BJ (cell line): ENCODE results near the gene CFAP141. TPM values are rescaled to one million over a fixed set of nuclear protein-coding genes. Genes with fewer than 3 reads are reported as not detected.

Experiments used
- CTCF ChIA-PET: fragments of 350-600 bp; formaldehyde crosslinking; extraction: SDS; loops from one replicate; lab custom pipeline; 2021; ENCODE audit warnings: antibody characterized with exemption, inconsistent platforms; lab: Yijun Ruan, JAX
- POLR2A ChIA-PET: fragments of 300-600 bp; sonication (Branson Sonifier 250); formaldehyde crosslinking; extraction: SDS; loops from one replicate; lab custom pipeline; 2021; ENCODE audit warnings: antibody characterized with exemption; lab: Charles Lee
- DNase-seq: peaks from one replicate; pipeline ENCODE4 v3.0.0-alpha.2; 2011; ENCODE audit warnings: low read depth
- H3K27me3 ChIP-seq: 2 replicates; pipeline ENCODE4 v1.6.0; 2011; ENCODE audit warnings: low read length; ENCODE audit not compliant: control insufficient read depth, insufficient read depth
- H3K36me3 ChIP-seq: 2 replicates; pipeline ENCODE4 v1.5.1; 2011; ENCODE audit warnings: low read length; ENCODE audit not compliant: control insufficient read depth, insufficient read depth
- H3K4me3 ChIP-seq: 2 replicates; pipeline ENCODE4 v1.5.1; 2011; ENCODE audit warnings: low read depth, mild to moderate bottlenecking, control low read depth, low read length
- polyA plus RNA-seq: library from polyadenylated mRNA; depleted of rRNA; stranded (reverse); fragments of >200 nt; gene quantifications from 2 replicates; pipeline ENCODE4 v1.2.3, GENCODE V29; 2011
- TF ChIP-seq, protein P1 (sequence below): IDR thresholded peaks from 2 replicates; pipeline ENCODE4 v1.5.1; 2011; ENCODE audit warnings: low read depth, mild to moderate bottlenecking, control low read depth, inconsistent platforms, low read length, moderate library complexity; ENCODE audit not compliant: insufficient read depth

Gene CFAP141
- polyA plus RNA-seq, 1 experiment = not detected

DNA sequence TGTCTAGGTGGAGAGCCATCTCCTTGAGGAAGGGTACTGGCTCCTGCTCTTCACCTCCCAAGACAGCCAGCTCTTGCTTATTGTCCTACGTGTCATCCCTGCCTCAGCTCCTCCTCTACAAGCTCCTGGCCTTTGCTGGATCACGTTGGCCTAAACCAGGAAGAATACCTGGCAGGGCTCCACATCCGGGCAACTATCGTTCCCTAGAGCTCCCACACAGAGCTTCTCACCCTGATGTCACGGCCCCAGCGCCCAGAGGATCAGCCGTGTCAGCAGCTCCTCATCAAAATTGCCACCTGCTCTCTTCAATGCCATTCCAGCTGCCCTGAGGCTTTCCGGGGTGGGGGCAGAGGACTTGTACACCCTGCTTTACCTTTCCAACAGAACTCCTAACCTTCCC, 12.3 kb downstream of the CFAP141 start:
- POLR2A ChIA-PET = no interaction called here
- DNase-seq = no peak
- TF ChIP-seq, protein P1, sequence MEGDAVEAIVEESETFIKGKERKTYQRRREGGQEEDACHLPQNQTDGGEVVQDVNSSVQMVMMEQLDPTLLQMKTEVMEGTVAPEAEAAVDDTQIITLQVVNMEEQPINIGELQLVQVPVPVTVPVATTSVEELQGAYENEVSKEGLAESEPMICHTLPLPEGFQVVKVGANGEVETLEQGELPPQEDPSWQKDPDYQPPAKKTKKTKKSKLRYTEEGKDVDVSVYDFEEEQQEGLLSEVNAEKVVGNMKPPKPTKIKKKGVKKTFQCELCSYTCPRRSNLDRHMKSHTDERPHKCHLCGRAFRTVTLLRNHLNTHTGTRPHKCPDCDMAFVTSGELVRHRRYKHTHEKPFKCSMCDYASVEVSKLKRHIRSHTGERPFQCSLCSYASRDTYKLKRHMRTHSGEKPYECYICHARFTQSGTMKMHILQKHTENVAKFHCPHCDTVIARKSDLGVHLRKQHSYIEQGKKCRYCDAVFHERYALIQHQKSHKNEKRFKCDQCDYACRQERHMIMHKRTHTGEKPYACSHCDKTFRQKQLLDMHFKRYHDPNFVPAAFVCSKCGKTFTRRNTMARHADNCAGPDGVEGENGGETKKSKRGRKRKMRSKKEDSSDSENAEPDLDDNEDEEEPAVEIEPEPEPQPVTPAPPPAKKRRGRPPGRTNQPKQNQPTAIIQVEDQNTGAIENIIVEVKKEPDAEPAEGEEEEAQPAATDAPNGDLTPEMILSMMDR = no peak
- CTCF ChIA-PET = interaction anchor here (0.6 to 1.0 kb wide), 4 partner anchors 10 to 1744 kb away, joined by 3 read pairs; no protein-coding TSS in a partner anchor
- H3K27me3 ChIP-seq = peaks cover 18% of the 10 kb centered on the region
- H3K36me3 ChIP-seq = no peaks in the 10 kb centered on the region
- no peak overlapping the region for H3K4me3 ChIP-seq

DNA sequence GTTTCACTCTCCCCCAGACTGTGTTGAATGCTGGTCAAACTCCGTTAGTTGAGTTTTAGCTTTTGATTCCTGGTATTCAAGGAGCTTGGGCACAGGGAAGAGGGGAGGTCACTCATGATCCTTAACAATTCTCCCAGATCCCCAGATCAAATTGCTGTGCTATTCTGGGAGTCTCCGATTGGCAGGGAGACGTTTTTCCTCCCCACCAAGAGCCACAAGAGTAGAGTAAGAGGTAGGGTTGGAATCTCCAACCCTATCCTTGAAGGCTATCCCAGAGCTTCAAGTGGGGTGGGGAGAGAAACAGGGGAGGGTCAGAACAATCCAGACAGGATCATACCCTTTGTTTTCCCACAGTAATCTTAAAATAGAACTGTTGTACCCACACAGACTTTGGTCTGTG, 13.7 kb downstream of the CFAP141 start:
- TF ChIP-seq, protein P1 = no peak
- Histone ChIP-seq H3K36me3 (no peaks in the 10 kb centered on the region), H3K27me3 (peaks cover 18% of the 10 kb centered on the region), H3K4me3 (no peak overlapping the region)
- ChIA-PET CTCF (interaction anchor here (0.7 to 1.2 kb wide), 2 partner anchors 11 to 702 kb away, joined by 3 to 4 read pairs; no protein-coding TSS in a partner anchor), POLR2A (no interaction called here)
- no peak for DNase-seq

DNA sequence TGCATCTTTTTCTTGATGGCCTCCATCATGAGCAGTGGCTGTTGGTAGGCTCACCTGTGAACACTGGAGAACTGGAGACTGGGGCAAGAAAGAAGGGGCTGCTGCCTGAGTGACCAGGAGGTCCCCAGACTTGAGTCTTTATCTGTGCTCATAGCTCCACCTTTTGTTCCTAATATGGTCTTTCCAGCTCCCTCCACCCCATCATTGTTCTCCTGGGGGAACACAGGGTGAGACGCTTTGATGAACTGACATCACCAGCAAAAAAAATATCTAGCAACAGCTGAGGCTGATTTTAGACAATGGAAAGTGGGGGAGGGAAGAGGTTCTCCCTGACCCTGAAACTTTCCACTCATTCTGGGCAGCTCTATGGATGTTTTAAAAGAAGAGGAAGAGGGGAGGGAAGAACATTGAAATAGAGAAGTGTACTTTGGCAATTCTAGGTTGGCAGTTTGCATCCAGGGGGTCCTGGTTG, 14.1 kb downstream of the CFAP141 start, which contains the start of gene TPM3:
TSS of gene TPM3 (minus strand) at position 111 of the 472 bp plus-strand sequence. CDS start at position 29, 82 bp downstream.
- Histone ChIP-seq H3K36me3 (no peaks in the 10 kb centered on the region), H3K4me3 (no peak within 1 kb of the TSS), H3K27me3 (peaks cover 18% of the 10 kb centered on the region)
- POLR2A ChIA-PET = no interaction called here
- TF ChIP-seq, protein P1 = no peak
- CTCF ChIA-PET = interaction anchor here (0.5 to 1.2 kb wide), 2 partner anchors 11 to 317 kb away, joined by 4 read pairs; no protein-coding TSS in a partner anchor
- no peak for DNase-seq

DNA sequence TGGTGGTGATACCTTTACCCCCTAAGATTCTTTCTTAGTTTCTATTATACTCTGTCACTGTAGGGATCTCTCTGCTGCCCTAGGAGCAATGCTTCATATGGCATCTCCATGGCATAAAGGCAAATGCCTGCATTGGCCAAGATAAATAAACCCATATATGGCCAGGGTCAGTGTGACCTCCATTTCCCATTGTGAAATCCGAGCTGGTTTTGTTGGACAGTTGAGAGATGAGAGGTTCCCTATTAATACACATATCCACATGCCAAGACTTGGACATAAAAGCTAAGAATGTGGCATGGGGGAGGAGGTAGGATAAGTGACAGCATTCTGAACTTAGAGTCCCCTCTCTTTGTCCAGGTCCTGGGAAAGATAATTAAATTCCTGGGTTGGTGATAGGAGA, 15.6 kb downstream of the CFAP141 start:
- Histone ChIP-seq H3K36me3 (no peaks in the 10 kb centered on the region), H3K4me3 (no peak overlapping the region), H3K27me3 (peaks cover 18% of the 10 kb centered on the region)
- TF ChIP-seq, protein P1 = no peak
- CTCF ChIA-PET = interaction anchor here (1.4 kb wide), 1 partner anchor 9 kb away, joined by 12 read pairs; no protein-coding TSS in a partner anchor
- DNase-seq = no peak
- POLR2A ChIA-PET = no interaction called here

DNA sequence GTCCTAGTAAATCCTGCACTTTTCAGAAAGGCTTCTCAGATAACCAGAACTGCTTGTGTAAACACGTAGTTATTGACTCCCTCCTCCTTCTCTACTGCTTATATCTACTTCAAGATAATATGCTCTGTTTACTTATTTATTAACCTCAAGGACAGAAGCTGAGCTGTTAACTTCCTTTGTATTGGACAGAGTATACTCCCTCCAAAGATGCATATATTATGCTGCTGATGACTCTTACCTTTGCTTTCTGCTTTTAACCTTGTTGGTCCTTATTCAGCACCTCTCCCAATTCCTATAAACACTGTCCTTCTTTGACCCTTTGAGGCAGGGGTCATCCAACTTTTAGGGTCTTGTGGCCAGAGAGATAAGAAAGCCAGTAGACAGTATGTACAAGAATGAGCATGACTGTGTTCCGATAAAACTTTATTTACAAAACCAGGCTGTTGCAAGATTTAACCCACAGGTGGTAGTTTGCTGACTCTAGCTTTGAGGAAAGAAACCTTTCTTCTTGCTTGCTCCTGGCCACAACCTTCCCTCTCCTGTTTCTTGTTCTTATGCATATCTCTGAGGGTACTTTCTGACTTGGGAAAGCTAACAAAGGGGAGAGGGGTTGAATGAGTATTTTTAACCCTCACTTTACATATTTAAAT, 19.2 kb downstream of the CFAP141 start:
- Histone ChIP-seq H3K36me3 (no peaks in the 10 kb centered on the region), H3K4me3 (no peak overlapping the region), H3K27me3 (peaks cover 1% of the 10 kb centered on the region; the same call in 1 of the 2 replicates)
- POLR2A ChIA-PET = no interaction called here
- no peak for DNase-seq
- TF ChIP-seq, protein P1 = no peak
- CTCF ChIA-PET = no interaction called here
